NCI-H1105 (cell line): ENCODE results near the gene TUBA4B.
"Not testable (repeated sequence)": the region's sequence is repeated elsewhere in the genome, so short reads cannot be mapped to it uniquely, and the experiment has no call there.

Source experiments
- DNase-seq: peaks from one replicate; lab custom pipeline; 2025; lab: John Stamatoyannopoulos, UW

TUBA4B gene

DNA sequence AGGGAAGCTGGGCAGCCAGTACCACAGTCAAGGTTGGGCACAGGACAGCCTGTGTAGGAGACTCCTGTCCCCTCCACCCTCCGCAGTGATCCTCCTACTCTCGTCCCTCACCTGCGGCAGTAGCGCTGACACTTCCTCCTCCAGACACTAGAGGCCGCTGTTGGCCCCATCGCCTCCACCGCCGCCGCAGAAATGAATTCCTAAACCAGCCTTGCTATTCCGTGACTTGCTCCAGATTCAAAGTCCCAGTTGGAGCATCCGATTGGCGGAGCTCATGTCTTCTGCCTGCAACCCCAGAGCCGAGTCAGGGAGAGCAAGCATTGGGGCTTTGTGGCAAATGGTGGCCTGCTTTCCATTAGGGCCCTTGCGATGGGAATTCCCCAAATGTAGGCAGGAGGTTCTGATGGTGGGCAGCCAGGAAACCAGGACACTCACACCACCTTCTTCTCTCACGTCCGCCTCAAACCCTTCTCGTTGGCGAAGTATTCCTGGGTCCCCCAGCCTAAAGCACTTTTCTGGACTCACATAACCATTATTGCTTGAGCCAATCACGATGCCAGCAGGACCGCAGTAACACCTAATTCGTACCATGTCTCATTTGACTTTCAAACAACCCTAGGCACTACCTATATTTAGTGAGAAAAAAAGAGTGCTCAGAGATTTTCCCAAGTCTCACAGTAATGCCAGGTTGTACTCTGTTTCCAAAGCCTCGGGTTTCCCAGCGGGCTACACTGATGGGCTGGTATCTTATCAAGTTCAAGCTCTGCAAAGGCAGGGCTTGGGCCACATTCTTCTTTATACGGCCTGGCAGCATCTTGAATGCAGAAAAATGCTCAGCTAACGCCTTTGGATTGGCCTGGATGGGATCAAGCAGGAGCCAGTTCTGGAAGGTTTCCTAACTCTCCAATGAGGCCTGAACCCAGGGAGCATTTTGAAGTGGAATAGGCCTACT is 24.9 kb downstream of the TUBA4B start:
- peak; percentile 57 for DNase-seq

DNA sequence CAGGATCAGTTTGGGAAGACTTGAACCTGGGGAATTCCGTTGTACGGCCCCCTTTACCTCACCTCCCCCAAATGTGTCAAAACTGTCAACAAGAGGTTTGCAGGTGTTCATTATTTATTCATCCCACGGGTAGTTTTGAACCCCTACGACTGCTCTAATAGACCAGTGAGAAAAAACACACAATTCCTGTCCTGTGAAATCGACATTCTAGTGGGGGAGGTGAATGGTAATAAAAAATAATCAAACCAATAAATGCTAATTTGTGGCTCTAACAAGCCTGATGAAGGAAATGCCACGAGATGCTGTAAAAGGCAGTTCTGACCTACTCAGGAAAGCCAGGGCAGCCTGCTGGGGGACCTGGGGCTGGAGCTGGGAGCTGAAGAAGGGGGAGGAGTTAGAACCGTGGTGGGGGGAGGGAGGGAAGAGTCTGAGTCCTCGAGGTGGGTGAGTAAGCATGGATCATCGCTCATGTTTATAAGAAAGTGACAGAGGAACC is 25.7 kb downstream of the TUBA4B start:
- no peak for DNase-seq

DNA sequence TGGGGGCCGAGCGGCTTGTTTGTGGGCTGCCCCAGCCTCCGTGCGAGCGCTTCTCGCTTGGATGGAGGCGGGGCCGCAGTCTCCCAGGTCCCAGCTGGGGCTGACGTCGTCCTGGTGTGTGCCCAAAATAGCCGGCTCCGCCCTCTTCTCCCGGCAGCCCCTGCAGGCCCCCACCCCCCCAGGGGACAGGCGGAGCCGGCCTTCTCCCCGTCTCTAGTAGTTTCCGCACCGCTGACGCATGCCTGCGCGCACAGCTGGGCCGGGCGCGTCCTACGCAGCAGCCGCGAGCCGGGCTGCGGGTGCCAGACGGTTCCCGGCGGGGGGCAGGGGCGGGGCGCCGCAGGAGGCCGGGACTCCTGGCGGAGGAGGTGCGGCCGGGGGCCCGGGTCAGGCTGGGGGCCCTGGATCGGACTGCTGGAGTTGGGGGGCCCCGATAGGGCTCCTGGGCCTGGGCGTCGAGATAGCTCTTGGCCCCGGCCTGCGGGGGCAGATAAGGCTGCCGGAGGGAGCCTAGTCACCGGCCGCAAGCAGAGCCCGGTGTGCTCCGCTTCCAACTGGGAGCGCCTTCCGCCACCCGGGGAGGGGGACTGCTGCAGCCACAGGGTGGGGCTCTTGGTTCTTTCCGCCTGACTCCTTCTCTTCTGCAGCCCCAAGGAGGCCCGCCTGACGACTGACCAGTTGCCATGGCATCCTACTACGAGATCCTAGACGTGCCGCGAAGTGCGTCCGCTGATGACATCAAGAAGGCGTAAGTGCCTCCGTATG is 26.3 kb downstream of the TUBA4B start, which contains the start of gene DNAJB2:
DNAJB2 (plus strand) TSS at position 216 of the 765 bp plus-strand sequence; CDS start at position 684, 468 bp downstream.
- DNase-seq, result peak; percentile 91

DNA sequence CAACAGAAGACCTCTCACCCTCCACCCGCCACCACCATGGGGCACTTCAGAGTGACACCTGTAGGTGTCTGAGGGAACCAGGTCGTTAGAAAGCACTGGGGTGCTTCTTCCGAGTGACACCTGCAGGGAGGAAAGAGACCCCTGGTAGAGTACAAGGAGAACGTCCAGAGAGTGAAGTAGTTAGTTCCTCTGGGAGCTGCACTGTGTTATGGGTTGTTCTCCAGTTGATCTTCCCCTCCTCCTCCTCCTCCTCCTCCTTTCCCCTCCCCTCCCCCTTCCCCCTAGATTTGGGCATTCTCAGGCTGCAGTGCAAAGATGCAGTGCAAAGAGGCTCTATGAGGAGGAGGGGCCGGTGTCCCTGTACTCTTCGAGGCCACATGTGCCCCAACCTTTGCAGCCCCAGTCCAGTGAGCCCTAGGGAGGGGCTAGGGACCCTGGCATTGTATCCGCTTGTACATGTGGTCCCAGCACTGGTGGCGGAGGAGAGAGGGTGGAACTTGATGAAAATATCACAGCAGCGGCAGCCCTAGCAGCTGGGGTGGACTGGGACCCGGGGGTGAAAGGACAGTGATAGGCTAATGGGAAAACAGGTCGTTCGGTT is 27.0 kb downstream of the TUBA4B start:
- no peak for DNase-seq

DNA sequence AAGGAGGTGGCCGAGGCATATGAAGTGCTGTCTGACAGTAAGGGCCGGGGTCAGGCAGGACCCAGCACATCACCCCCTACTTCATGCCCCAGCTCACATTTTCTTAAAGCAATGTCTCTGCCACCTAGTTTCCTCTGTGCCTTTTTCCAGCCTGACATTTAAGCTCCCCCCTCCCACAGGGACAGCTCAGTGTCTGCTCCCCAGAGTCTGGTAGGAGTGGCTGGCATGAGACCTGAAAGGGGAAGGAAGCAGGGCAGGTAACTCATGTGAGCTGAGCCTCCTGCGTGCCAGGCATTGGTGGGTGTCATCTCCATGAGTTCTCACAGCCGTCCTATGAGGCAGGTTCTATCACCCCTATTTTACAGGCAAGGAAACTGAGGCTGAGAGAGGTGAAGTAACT is 27.6 kb downstream of the TUBA4B start:
- DNase-seq, result no peak

- DNase-seq, result no peak
Measured at GRCh38 chr2:219281588-219281987, 28.5 kb downstream of the TUBA4B start.

DNA sequence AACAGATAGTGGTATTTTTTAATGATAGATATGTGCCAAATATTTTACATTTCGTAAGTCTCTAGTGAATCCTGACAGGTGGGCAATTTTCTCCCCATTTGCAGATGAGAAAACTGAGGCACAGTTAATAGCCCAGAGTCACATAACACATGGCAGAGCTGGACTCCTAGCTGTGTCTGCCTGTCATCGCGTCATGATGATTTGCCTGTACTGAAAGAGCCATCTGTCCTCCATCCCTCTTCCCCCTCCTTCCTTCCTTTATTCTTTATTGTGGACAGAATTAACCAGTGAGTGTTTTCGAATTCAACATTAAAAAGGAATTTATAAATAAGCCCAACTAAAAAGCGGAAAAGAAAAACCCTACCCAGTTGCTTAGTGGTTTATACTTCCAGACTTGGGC is 29.3 kb downstream of the TUBA4B start:
- DNase-seq, result no peak

DNA sequence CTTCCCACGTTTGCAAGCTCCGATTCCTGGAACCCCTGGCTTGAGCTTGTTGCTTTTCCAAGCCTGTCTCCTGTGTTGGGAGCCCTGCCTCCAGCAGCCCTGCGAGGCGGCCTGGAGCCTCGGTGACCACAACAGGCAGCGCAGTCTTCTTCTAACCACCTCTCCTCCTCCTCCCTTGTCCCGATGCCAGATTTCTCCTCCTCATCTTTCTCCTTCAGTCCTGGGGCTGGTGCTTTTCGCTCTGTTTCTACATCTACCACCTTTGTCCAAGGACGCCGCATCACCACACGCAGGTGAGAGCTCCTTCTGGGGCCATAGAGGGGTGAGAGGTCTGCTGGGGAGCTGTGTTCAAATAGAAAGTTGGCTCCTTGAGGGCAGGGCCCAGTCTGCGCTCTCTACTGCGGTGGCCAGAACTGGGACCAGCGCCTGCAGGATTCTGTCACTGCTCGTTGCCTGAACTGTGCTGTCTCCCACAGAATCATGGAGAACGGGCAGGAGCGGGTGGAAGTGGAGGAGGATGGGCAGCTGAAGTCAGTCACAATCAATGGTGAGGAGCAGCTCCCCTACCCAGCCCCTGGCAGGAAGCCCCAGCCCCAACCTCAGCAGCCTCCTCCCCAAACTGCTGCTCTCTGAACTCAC is 30.0 kb downstream of the TUBA4B start:
- no peak for DNase-seq

GRCh38 chr2:219284501-219285372 is 31.7 kb downstream of the TUBA4B start:
- no peak for DNase-seq

GRCh38 chr2:219285373-219285735 is 32.3 kb downstream of the TUBA4B start:
- DNase-seq, result no peak

- no peak for DNase-seq
Measured at GRCh38 chr2:219285894-219286425, 32.9 kb downstream of the TUBA4B start.

GRCh38 chr2:219286436-219287115 is 33.5 kb downstream of the TUBA4B start:
- DNase-seq, result no peak

GRCh38 chr2:219287116-219287440 is 34.0 kb downstream of the TUBA4B start:
- not testable (repeated sequence) for DNase-seq

DNA sequence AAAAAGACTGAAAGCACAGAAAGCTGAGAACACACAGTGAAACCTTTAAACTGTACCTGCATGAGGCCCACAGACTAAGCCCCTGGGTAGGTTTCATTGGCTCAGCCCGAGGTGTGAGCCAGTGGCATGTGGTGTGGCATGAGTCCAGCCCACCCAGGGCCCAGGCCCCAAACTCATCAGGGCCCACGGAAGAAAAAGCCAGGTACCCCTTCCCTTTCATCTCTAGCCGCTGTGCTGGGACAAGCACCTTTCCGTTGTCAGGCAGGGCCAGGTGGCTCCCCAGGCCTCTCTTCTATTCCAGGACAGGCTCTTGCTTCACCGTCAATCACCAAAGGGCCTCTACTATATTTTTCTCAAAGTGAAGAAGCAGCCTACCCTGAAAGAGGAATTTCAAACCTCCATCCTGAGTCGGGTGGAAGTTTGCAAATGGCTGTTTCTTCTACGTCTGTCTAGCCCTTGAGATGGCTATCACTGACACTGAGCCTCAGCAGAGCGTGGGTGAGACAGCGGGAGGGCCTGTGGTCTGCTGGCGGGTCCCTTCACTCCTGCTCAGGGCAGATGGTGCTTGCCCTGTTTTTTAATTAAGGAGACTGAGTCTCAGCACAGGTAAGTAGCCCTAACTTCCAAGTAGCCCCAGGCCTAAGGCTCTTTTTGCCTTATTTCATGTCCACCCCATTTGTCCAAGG is 34.7 kb downstream of the TUBA4B start:
- DNase-seq, result no peak

DNA sequence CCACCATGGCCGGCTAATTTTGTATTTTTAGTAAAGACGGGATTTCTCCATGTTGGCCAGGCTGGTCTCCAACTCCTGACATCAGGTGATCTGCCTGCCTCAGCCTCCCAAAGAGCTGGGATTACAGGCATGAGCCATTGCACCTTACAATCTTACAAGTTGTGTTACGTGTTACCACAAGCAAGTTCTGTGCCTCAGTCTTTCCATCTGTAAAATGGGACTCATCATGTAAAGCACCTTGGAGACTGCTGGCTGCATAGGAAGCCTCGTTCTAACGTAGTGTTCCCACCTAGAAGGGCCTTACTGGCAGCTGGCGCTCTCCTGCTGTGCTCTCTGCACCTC is 36.1 kb downstream of the TUBA4B start:
- no peak for DNase-seq

DNA sequence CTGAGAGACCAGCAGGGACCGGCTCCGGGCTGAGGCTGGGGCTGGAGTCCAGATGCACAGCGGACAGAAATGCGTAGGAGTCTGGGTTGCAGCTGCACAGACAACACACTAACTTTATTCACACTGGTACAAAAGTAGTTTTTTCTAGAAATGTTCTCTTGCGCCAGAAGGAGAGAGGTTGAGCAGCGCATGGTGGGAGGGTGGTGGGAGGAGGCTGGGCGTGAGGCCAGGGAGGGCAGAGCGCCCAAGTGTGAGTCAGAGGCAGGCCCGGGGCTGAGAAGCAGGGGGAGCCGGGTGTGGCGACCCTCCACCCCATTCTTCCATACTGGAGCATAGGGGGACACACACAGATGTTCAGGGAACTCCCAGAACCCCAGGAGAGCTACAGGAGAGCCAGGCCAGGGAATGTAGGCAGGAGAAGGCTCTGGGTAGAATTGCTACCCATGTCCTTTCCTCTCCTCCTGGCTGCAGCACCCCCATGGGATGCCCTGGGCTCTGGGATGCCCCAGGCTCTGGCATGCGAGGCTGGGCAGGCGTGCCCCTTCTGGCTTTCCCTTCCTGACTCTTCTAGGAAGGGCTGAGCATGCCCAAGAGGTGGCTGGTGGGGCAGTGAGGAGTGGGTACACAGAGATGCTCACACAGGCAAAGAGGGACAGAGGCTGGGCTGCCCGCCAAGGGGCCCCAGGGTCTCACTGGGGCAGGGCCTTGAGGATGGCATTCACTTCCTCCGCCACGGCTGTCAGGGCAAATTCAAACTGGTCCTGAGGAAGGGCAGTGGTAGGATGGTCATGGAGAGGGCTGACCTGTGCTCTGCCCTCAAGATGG is 36.7 kb downstream of the TUBA4B start:
- no peak for DNase-seq

DNA sequence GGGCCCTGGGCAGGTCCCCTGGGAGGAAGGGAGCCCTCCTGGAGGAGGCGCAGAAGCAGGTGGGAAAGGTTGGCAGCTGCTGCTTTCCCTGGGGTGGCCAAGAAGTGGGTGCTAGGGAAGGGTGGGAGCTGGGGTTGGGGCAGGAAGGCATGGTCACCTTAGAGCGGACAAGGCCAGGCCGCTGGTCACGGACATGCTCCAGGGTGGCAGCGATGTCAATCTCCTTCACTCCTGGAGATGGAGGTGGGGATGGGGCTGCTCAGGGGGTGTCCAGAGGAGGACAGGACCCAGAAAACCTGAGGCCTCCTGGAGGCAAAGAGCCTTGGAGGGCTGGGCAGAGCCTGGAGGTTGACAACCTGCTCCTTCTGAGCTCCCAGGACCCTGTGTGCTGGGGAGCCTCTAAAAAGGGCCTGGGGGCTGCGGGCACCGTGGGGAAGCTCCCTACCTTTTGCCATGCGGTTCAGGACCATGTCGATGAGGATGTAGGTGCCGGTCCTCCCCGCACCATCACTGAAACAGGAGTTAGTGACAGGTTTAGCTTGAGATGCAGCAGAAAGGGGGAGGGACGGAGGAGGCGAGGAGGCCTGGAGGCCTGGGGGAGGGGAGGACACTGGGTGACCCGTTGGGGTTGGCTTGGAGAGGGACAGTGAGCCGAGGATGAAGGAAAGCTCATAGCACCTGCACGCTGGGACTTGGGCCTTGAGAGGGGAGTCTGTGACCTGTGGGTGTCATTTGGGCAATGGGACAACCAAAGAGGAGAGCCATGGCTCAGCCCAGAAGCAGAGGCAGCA is 37.5 kb downstream of the TUBA4B start:
- no peak for DNase-seq

- DNase-seq, result no peak
Measured at GRCh38 chr2:219291394-219291793, 38.4 kb downstream of the TUBA4B start.
